ENCODE measurements around the gene PARD3B. TPM values are rescaled to one million over a fixed set of nuclear protein-coding genes. Genes with fewer than 3 reads are reported as not detected.

PARD3B gene
- total RNA-seq, 1 experiment from 2014 or later, result 2.0 TPM

- Histone ChIP-seq H2AFZ (ENCODE audit: low read depth, low read length, poor library complexity, severe bottlenecking) (no peak overlapping the region), H3K27me3 (ENCODE audit: insufficient read depth, low read length) (no peaks in the 10 kb centered on the region; the same call in 1 of the 2 replicates), H3K79me2 (ENCODE audit: insufficient read depth, low read length) (no peaks in the 10 kb centered on the region), H3K4me2 (ENCODE audit: low read length) (no peak overlapping the region), H3K36me3 (ENCODE audit: control insufficient read depth in 1 of 2, insufficient read depth in 2 of 2, low read length in 2 of 2) (no peaks in the 10 kb centered on the region), H3K27ac (ENCODE audit: low read depth, low read length) (no peak overlapping the region), H3K4me3 (replicated peaks in 1 of 2; ENCODE audit: low read depth in 1 of 2, low read length in 2 of 2) (no peak overlapping the region), H3K9ac (ENCODE audit: low read length) (no peak overlapping the region), H3K4me1 (ENCODE audit: control insufficient read depth in 1 of 2, insufficient read depth in 2 of 2, low read length in 2 of 2) (no peaks in the 10 kb centered on the region), H4K20me1 (ENCODE audit: insufficient read depth) (no peaks in the 10 kb centered on the region), H3K9me3 (ENCODE audit: control insufficient read depth in 1 of 2, insufficient read depth in 1 of 2, low read depth in 1 of 2, low read length in 2 of 2) (no peaks in the 10 kb centered on the region), H3K9me2 (ENCODE audit: insufficient read depth) (no peaks in the 10 kb centered on the region)
- ChIA-PET RAD21 (ENCODE audit: low non-redundant PET in 1 of 2, low total read pairs in 2 of 2, uncharacterized antibody in 2 of 2, unreplicated experiment in 2 of 2) (no interaction called here), CTCF (no interaction called here), POLR2A (no interaction called here)
- BruUV-seq (replicated peaks), result no TSS peak
- ATAC-seq (no peak), DNase-seq (ENCODE audit: low read depth, low spot score) (no peak)
- TF ChIP-seq SRF (IDR thresholded peaks at IDR 0.05; ENCODE audit: low read depth), result no peak
- no peak for TF ChIP-seq CTCF (IDR thresholded peaks at IDR 0.05 in 2 of 3, conservative IDR thresholded peaks at IDR 0.05 in 1 of 3; ENCODE audit: borderline replicate concordance in 1 of 3, insufficient read depth in 1 of 3, low read depth in 2 of 3, low read length in 2 of 3)
- TF ChIP-seq EGR1 (IDR thresholded peaks at IDR 0.05; ENCODE audit: low read depth), result no peak
- TF ChIP-seq CBX3 (IDR thresholded peaks at IDR 0.05; ENCODE audit: low read depth), result no peak
- TF ChIP-seq POLR2A (IDR thresholded peaks at IDR 0.05; ENCODE audit: borderline replicate concordance, extremely low read depth, insufficient read depth, insufficient read length), result no peak
- no peak for TF ChIP-seq EZH2 (IDR thresholded peaks at IDR 0.05)
- TF ChIP-seq RAD21 (IDR thresholded peaks at IDR 0.05; ENCODE audit: low read depth), result no peak
- TF ChIP-seq ZBTB33 (IDR thresholded peaks at IDR 0.05; ENCODE audit: extremely low read depth, insufficient replicate concordance, low read length), result no peak
- no peak for TF ChIP-seq JUND (IDR thresholded peaks at IDR 0.05)
- no peak for TF ChIP-seq SIN3A (IDR thresholded peaks at IDR 0.05; ENCODE audit: low read depth)
- no peak for TF ChIP-seq ELF1 (IDR thresholded peaks at IDR 0.05; ENCODE audit: borderline replicate concordance, low read depth)
- TF ChIP-seq TCF7L2 (IDR thresholded peaks at IDR 0.05; ENCODE audit: borderline replicate concordance, extremely low read depth, insufficient read depth, insufficient read length), result no peak
- no peak for TF ChIP-seq SP1 (IDR thresholded peaks at IDR 0.05; ENCODE audit: low read depth)
- TF ChIP-seq CEBPB (IDR thresholded peaks at IDR 0.05; ENCODE audit: low read depth), result no peak
- no peak for TF ChIP-seq FOSL1 (IDR thresholded peaks at IDR 0.05; ENCODE audit: low read depth)
- intact Hi-C loops (cut with micrococcal nuclease), result no loop called here
Measured at GRCh38 chr2:205565142-205565522, 1019.9 kb downstream of the PARD3B start.
